ENCODE measurements around the gene DPEP2NB.

- TF ChIP-seq POLR2A (IDR thresholded peaks at IDR 0.05) (no peak), CTCF (IDR thresholded peaks at IDR 0.05) (no peak), POLR2AphosphoS5 (IDR thresholded peaks at IDR 0.05; ENCODE audit: insufficient read depth in 1 of 2, low read depth in 1 of 2) (peak; percentile 35 to 70)
Measured at GRCh38 chr16:68005786-68006286, 9.9 kb downstream of the DPEP2NB start.
